Measurements from ENCODE around the gene ERMN. TPM values are rescaled to one million over a fixed set of nuclear protein-coding genes. Genes with fewer than 3 reads are reported as not detected.

The ERMN gene
- polyA plus RNA-seq, 3 donors from 2014 or later = 0.17 to 0.42 TPM; not detected in 1

Other genes with a start within 250 kb of the ERMN start
- gene GALNT5, start 68.1 kb downstream of the ERMN start, polyA plus RNA-seq = not detected
- 100 to 1,000 TPM in 2 of 3 donors, 10 to 100 TPM in 1; 84.4 to 142 (median 111) TPM for gene CYTIP, start 118.3 kb upstream of the ERMN start, polyA plus RNA-seq

Data from immature natural killer cell (primary cell).